Esophagus squamous epithelium (tissue), 4 donors: Measurements from ENCODE around the gene GTF3A.

ENCODE experiments used
- CTCF ChIP-seq, 6 experiments: fragments of 450-650 bp in 4 of 6; fragments of 200-600 bp in 2 of 6; sonication (generic) in 2 of 6; IDR thresholded peaks; one replicate each; pipeline ENCODE4 v1.5.1; 2016 to 2019; ENCODE audit warnings: antibody characterized with exemption in 6 of 6, mild to moderate bottlenecking in 4 of 6, moderate library complexity in 4 of 6
- POLR2A ChIP-seq, 4 donors: fragments of 450-650 bp; IDR thresholded peaks; one replicate each; pipeline ENCODE4 v1.6.1; 2017; ENCODE audit warnings: antibody characterized with exemption in 4 of 4, mild to moderate bottlenecking in 4 of 4, moderate library complexity in 3 of 4

GRCh38 chr13:27432180-27432579, 7.8 kb downstream of the GTF3A start:
- TF ChIP-seq POLR2A (IDR thresholded peaks at IDR 0.05) = no peak
- TF ChIP-seq CTCF (IDR thresholded peaks at IDR 0.05) = no peak
